ENCODE measurements around the gene MAJIN.

GRCh38 chr11:64916040-64916774 is 55.7 kb downstream of the MAJIN start:
- no peak for TF ChIP-seq CTCF (IDR thresholded peaks at IDR 0.05)
- no peak for TF ChIP-seq ZFX (IDR thresholded peaks at IDR 0.05; ENCODE audit: borderline replicate concordance)
